K562 (cell line): ENCODE data around the gene GGTLC2. TPM values are rescaled to one million over a fixed set of nuclear protein-coding genes. Genes with fewer than 3 reads are reported as not detected.

Experiments used
- ATAC-seq: fragments of 200-7000 bp; cut with Tn5 transposase; 3 replicates; pipeline ENCODE4 v1.9.1; 2020; ENCODE audit warnings: moderate library complexity
- BruUV-seq: library from RNA; stranded (reverse); fragments of 400-500 nt; replicated peaks from 2 replicates; lab custom pipeline; 2021; lab: Mats Ljungman, UMichigan
- CTCF ChIA-PET: fragments of 300-600 bp; formaldehyde crosslinking; extraction: SDS; loops from one replicate; lab custom pipeline; 2021; ENCODE audit warnings: low intra/inter-chr PET ratio; lab: Yijun Ruan, JAX
- POLR2A ChIA-PET: fragments of 300-600, 350-650 bp; sonication (Branson Sonifier 250); formaldehyde crosslinking; extraction: SDS; loops from one replicate; lab custom pipeline; 2021; ENCODE audit warnings: antibody characterized with exemption, inconsistent platforms; lab: Yijun Ruan, JAX
- DNase-seq, 4 experiments: peaks; one replicate each; pipeline versions ENCODE4 v3.0.0 to v3.0.0-alpha.2; 2011 to 2018; ENCODE audit warnings: low spot score in 3 of 4, mixed read lengths in 3 of 4; ENCODE audit errors: extremely low read depth in 1 of 4
- FAIRE-seq: peaks from 2 replicates; lab custom pipeline; 2011; peaks lifted over from hg19 to GRCh38; lab: Jason Lieb, UNC
- H2AFZ ChIP-seq: 2 replicates; pipeline ENCODE4 v1.6.0; 2011; ENCODE audit warnings: low read depth, low read length, control low read depth, inconsistent platforms
- H3K27ac ChIP-seq: fragments of 200-600 bp; 3 replicates; pipeline ENCODE4 v1.8.0; 2011; ENCODE audit warnings: low read depth, mild to moderate bottlenecking, control low read depth, inconsistent platforms, low read length, moderate library complexity, mixed read lengths; ENCODE audit errors: extremely low read depth
- H3K27me3 ChIP-seq, 2 experiments: fragments of 300-600 bp in 1 of 2; 2 replicates in 1 of 2; 3 replicates in 1 of 2; pipeline versions ENCODE4 v1.6.0 to v1.8.0; 2011; ENCODE audit warnings: inconsistent platforms in 2 of 2, low read length in 2 of 2, mild to moderate bottlenecking in 1 of 2, mixed read lengths in 1 of 2, moderate library complexity in 1 of 2; ENCODE audit not compliant: control insufficient read depth in 2 of 2, insufficient read depth in 2 of 2
- H3K36me3 ChIP-seq: fragments of 300-600 bp; 3 replicates; pipeline ENCODE4 v1.8.0; 2011; ENCODE audit warnings: mild to moderate bottlenecking, low read length, inconsistent platforms; ENCODE audit not compliant: control insufficient read depth, insufficient read depth
- H3K4me1 ChIP-seq, 2 experiments: fragments of 200-600 bp in 1 of 2; replicated peaks in 1 of 2; 2 replicates in 1 of 2; 3 replicates in 1 of 2; pipeline versions ENCODE4 v1.5.1 to v1.8.0; 2011; ENCODE audit warnings: inconsistent platforms in 2 of 2, low read length in 2 of 2, mild to moderate bottlenecking in 1 of 2, mixed read lengths in 1 of 2, moderate library complexity in 1 of 2; ENCODE audit not compliant: control insufficient read depth in 2 of 2, insufficient read depth in 2 of 2
- H3K4me2 ChIP-seq: 2 replicates; pipeline ENCODE4 v1.6.1; 2011; ENCODE audit warnings: low read length, control low read depth, inconsistent platforms, mixed read lengths; ENCODE audit not compliant: insufficient read depth
- H3K4me3 ChIP-seq: fragments of 200-600 bp; sonication (generic), shearing (Covaris generic); 2 replicates; pipeline ENCODE4 v1.5.1; 2016; ENCODE audit warnings: control low read depth, inconsistent platforms
- H3K79me2 ChIP-seq: fragments of 200-600 bp; 3 replicates; pipeline ENCODE4 v1.8.0; 2011; ENCODE audit warnings: low read length, inconsistent platforms; ENCODE audit not compliant: control insufficient read depth, insufficient read depth
- H3K9ac ChIP-seq, 2 experiments: 2 replicates each; pipeline versions ENCODE4 v1.6.0 to v1.6.1; 2011; ENCODE audit warnings: low read depth in 2 of 2, low read length in 2 of 2, control low read depth in 1 of 2, inconsistent platforms in 1 of 2, mild to moderate bottlenecking in 1 of 2, mixed read lengths in 1 of 2; ENCODE audit not compliant: insufficient read depth in 1 of 2
- H3K9me1 ChIP-seq: one replicate; pipeline ENCODE4 v1.6.0; 2011; ENCODE audit warnings: inconsistent platforms, mild to moderate bottlenecking, low read length, moderate library complexity; ENCODE audit not compliant: control insufficient read depth, insufficient read depth
- H3K9me3 ChIP-seq: replicated peaks from 2 replicates; pipeline ENCODE4 v1.5.1; 2011; ENCODE audit warnings: low read depth, low read length, inconsistent platforms; ENCODE audit not compliant: control insufficient read depth, insufficient read depth
- H4K20me1 ChIP-seq: replicated peaks from 2 replicates; pipeline ENCODE4 v1.6.1; 2011; ENCODE audit warnings: low read length, inconsistent platforms, mixed read lengths; ENCODE audit not compliant: control insufficient read depth, insufficient read depth
- FOXP4 ChIP-seq: sonication (generic); formaldehyde crosslinking; IDR thresholded peaks from 2 replicates; pipeline ENCODE4 v1.8.0; 2022; ENCODE audit warnings: mild to moderate bottlenecking, missing genetic modification reagents, borderline replicate concordance
- PHF20 ChIP-seq: fragments of 450-650 bp; IDR thresholded peaks from 2 replicates; pipeline ENCODE4 v1.6.1; 2018; ENCODE audit not compliant: partially characterized antibody
- WGBS: fragments of 100-300 bp; shearing (Covaris generic); methylation state at CpG from one replicate; pipeline ENCODE4 v1.1.6; 2016; ENCODE audit warnings: low coverage, mixed read lengths; ENCODE audit not compliant: insufficient coverage; ENCODE audit errors: missing lambda C conversion rate; 5-methylcytosine and 5-hydroxymethylcytosine counted together
- in situ Hi-C: fragments of 300-500 bp; cut with MboI; formaldehyde crosslinking; loops from 4 replicates; pipeline ENCODE4 v1.15.0; 2018; ENCODE audit warnings: inconsistent platforms, mixed read lengths
- intact Hi-C: fragments of 100-400 bp; cut with micrococcal nuclease; formaldehyde crosslinking; loops from 2 replicates; pipeline ENCODE4 v1.14.2; 2022
- polyA plus RNA-seq, 8 experiments: library from polyadenylated mRNA; depleted of rRNA in 4 of 8; stranded (reverse) in 5 of 8; unstranded in 3 of 8; fragments of >200 nt; fragmentation: Nextera tagmentation in 2 of 8; fragmentation: Illumina TruSeq in 1 of 8; extraction: Ambion mirVana in 2 of 8; extraction: Trizol in 1 of 8; gene quantifications; 2 replicates each; pipeline versions ENCODE4 v1.2.1 to v1.2.3, GENCODE V29; 2011 to 2014; ENCODE audit warnings: inconsistent platforms in 1 of 8, missing spikeins in 1 of 8
- total RNA-seq, 7 experiments: library from RNA; depleted of rRNA in 6 of 7; stranded (reverse); fragments of >200 nt in 6 of 7; fragmentation: Illumina TruSeq in 2 of 7; extraction: Trizol in 2 of 7; gene quantifications; 2 replicates each; pipeline versions ENCODE4 v1.2.1 to v1.2.3, GENCODE V29; 2011 to 2021; ENCODE audit warnings: low replicate concordance in 1 of 7

The GGTLC2 gene
- total and polyA plus RNA-seq, 9 of the 15 experiments (the other 6 are each of a cell fraction or from before 2014, with no cell fraction given): not detected

GRCh38 chr22:22674467-22674866 lies 30.1 kb downstream of the GGTLC2 start:
- Histone ChIP-seq H3K9me1 (no peaks in the 10 kb centered on the region), H2AFZ (no peak overlapping the region), H3K9me3 (no peaks in the 10 kb centered on the region), H3K4me3 (no peak overlapping the region), H3K79me2 (no peaks in the 10 kb centered on the region), H4K20me1 (0 out of 2 replicates have a peak, but pooled peaks cover 4% of the 10 kb centered on the region), H3K9ac (no peak overlapping the region), H3K27me3 (peaks cover 33 to 40% of the 10 kb centered on the region in 2 experiments), H3K36me3 (no peaks in the 10 kb centered on the region), H3K27ac (no peak overlapping the region), H3K4me2 (no peak overlapping the region), H3K4me1 (no peaks in the 10 kb centered on the region)
- ATAC-seq: peak; percentile 22; the same call in 1 of the 3 replicates
- no TSS peak for BruUV-seq
- CTCF ChIA-PET: no interaction called here
- in situ Hi-C loops: no loop called here
- WGBS: under 1% methylated on average over 4 of the region's 4 CpGs
- DNase-seq: no peak
- POLR2A ChIA-PET: interaction anchor here (0.6 to 5.6 kb wide), 13 partner anchors 8 to 303 kb away, joined by 3 to 39 read pairs (median 5); partner anchors contain the start of gene PRAME
- intact Hi-C loops: loop anchor here (5.0 kb wide), 1 partner anchor 38 kb away; no protein-coding TSS in a partner anchor
- TF ChIP-seq FOXP4 (CRISPR knock-in tag) (no peak), PHF20 (peak; percentile 11)
- FAIRE-seq: no peak
